Stimulated activated CD4-positive, alpha-beta T cell treated with anti-CD3 and anti-CD28 coated beads, Interleukin-2, amount 100 ng/mL, for 24 hours (primary cell): ENCODE data around the gene INS.
"Not testable (repeated sequence)": the region's sequence is repeated elsewhere in the genome, so short reads cannot be mapped to it uniquely, and the experiment has no call there.

Source experiments
- DNase-seq, 2 donors: peaks; one replicate each; pipeline ENCODE4 v3.0.0-alpha.2; 2020

Gene INS

GRCh38 chr11:2198621-2199365 is 37.8 kb upstream of the INS start:
- no peak for DNase-seq

GRCh38 chr11:2197771-2198520 is 36.9 kb upstream of the INS start:
- DNase-seq = no peak

GRCh38 chr11:2196970-2197770 is 36.2 kb upstream of the INS start:
- DNase-seq = peak; percentile 77 to 79

- DNase-seq = no peak
Observed at GRCh38 chr11:2195756-2196088, 34.7 kb upstream of the INS start.

- peak; percentile 69 to 71 for DNase-seq
Observed at GRCh38 chr11:2194877-2195755, 34.1 kb upstream of the INS start.

- DNase-seq = not testable (repeated sequence)
Observed at GRCh38 chr11:2193888-2194595, 33.0 kb upstream of the INS start.

- no peak for DNase-seq
Observed at GRCh38 chr11:2193099-2193887, 32.3 kb upstream of the INS start.

- DNase-seq = no peak
Observed at GRCh38 chr11:2192435-2192834, 31.4 kb upstream of the INS start.

- DNase-seq = no peak
Observed at GRCh38 chr11:2191883-2192282, 30.9 kb upstream of the INS start.

GRCh38 chr11:2190657-2191471 is 29.9 kb upstream of the INS start:
- DNase-seq = no peak

GRCh38 chr11:2189938-2190656 is 29.1 kb upstream of the INS start:
- no peak for DNase-seq

GRCh38 chr11:2188745-2189144 is 27.7 kb upstream of the INS start:
- DNase-seq = no peak

GRCh38 chr11:2187280-2187707 is 26.3 kb upstream of the INS start:
- DNase-seq = no peak

GRCh38 chr11:2186669-2187279 is 25.8 kb upstream of the INS start:
- peak; percentile 52 to 58 for DNase-seq

- no peak for DNase-seq
Observed at GRCh38 chr11:2185324-2186085, 24.5 kb upstream of the INS start.

GRCh38 chr11:2182692-2183474 is 21.9 kb upstream of the INS start:
- DNase-seq = no peak

GRCh38 chr11:2182075-2182474 is 21.1 kb upstream of the INS start:
- no peak for DNase-seq
